HFFc6 (cell line): ENCODE measurements around the gene SUSD1. TPM values are rescaled to one million over a fixed set of nuclear protein-coding genes. Genes with fewer than 3 reads are reported as not detected.

Experiments
- DNase-seq: peaks from one replicate; pipeline ENCODE4 v3.0.0-alpha.2; 2018
- H3K27ac Mint-ChIP-seq: 2 replicates; pipeline ENCODE4 v1.8.0; 2020; ENCODE audit warnings: mild to moderate bottlenecking, mixed read lengths
- H3K27me3 Mint-ChIP-seq: 2 replicates; pipeline ENCODE4 v1.8.0; 2021; ENCODE audit warnings: mild to moderate bottlenecking, moderate library complexity, mixed read lengths; ENCODE audit not compliant: insufficient read depth
- H3K36me3 Mint-ChIP-seq: 2 replicates; pipeline ENCODE4 v1.8.0; 2021; ENCODE audit warnings: low read depth, mixed read lengths
- H3K4me1 Mint-ChIP-seq: 2 replicates; pipeline ENCODE4 v1.8.0; 2020; ENCODE audit warnings: low read depth, mixed read lengths
- H3K4me3 Mint-ChIP-seq: 2 replicates; pipeline ENCODE4 v1.8.0; 2020; ENCODE audit warnings: mild to moderate bottlenecking, moderate library complexity, mixed read lengths
- H3K9me3 Mint-ChIP-seq: 2 replicates; pipeline ENCODE4 v1.8.0; 2020; ENCODE audit warnings: mild to moderate bottlenecking, mixed read lengths
- CTCF ChIP-seq: fragments of 200-600 bp; sonication (generic); IDR thresholded peaks from 2 replicates; pipeline ENCODE4 v1.5.0; 2021; ENCODE audit warnings: antibody characterized with exemption, mild to moderate bottlenecking
- total RNA-seq, 6 experiments: library from RNA; stranded (reverse); fragmentation: NEBNext Ultra II Directional; extraction: Animal tissue kit (Norgen Biotek cat#: 25700); gene quantifications; 2 replicates in 1 of 6; 3 replicates in 5 of 6; pipeline ENCODE4 v1.2.3, GENCODE V29; 2021

Gene SUSD1
- total RNA-seq, 6 experiments from 2014 or later: 3.5 to 9.4 (median 8.2) TPM

GRCh38 chr9:112188884-112189283 is 13.8 kb upstream of the SUSD1 start:
- DNase-seq: no peak
- no peak for TF ChIP-seq CTCF
- Mint-ChIP-seq H3K27ac (no peak overlapping the region), H3K36me3 (peaks cover 7% of the 10 kb centered on the region; the same call in 1 of the 2 replicates), H3K9me3 (no peaks in the 10 kb centered on the region), H3K4me1 (no peaks in the 10 kb centered on the region), H3K4me3 (no peak overlapping the region), H3K27me3 (peaks cover 2% of the 10 kb centered on the region; the same call in 1 of the 2 replicates)

DNA sequence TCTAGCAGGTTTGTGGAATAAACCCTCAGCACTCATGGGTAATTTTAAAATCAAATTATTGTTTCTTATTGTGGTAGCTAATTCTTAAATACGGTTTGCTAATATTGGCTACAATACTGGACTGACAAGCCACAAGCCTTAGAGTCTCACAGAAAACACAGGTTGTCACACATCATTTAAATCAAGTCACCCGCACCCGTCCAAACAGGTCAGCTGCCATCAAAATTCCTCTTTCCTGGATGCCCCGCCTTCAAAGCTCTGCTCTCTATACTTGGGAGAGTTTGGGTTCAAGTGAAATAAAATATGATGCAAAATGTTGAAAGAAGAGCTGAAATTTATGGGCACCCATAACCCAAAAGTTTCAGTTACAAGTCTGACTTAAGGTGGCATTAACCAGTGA is 12.3 kb upstream of the SUSD1 start:
- no peaks in the 10 kb centered on the region for H3K4me1 Mint-ChIP-seq
- no peak overlapping the region for H3K27ac Mint-ChIP-seq
- H3K27me3 Mint-ChIP-seq: peaks cover 2% of the 10 kb centered on the region; the same call in 1 of the 2 replicates
- no peak overlapping the region for H3K4me3 Mint-ChIP-seq
- no peak for TF ChIP-seq CTCF
- no peaks in the 10 kb centered on the region for H3K9me3 Mint-ChIP-seq
- no peak for DNase-seq
- H3K36me3 Mint-ChIP-seq: peaks cover 7% of the 10 kb centered on the region; the same call in 1 of the 2 replicates

- no peak for TF ChIP-seq CTCF
- H3K4me3 Mint-ChIP-seq: no peak overlapping the region
- no peaks in the 10 kb centered on the region for H3K9me3 Mint-ChIP-seq
- peaks cover 2% of the 10 kb centered on the region; the same call in 1 of the 2 replicates for H3K27me3 Mint-ChIP-seq
- H3K36me3 Mint-ChIP-seq: peaks cover 7% of the 10 kb centered on the region; the same call in 1 of the 2 replicates
- H3K4me1 Mint-ChIP-seq: no peaks in the 10 kb centered on the region
- DNase-seq: no peak
- H3K27ac Mint-ChIP-seq: no peak overlapping the region
These were observed 11.6 kb upstream of the SUSD1 start for GRCh38 chr9:112186695-112187094.

GRCh38 chr9:112184946-112185345 is 9.8 kb upstream of the SUSD1 start:
- Mint-ChIP-seq H3K36me3 (no peaks in the 10 kb centered on the region), H3K4me3 (no peak overlapping the region), H3K4me1 (peaks cover 14% of the 10 kb centered on the region), H3K9me3 (no peaks in the 10 kb centered on the region), H3K27ac (no peak overlapping the region), H3K27me3 (peaks cover 4% of the 10 kb centered on the region)
- no peak for TF ChIP-seq CTCF
- no peak for DNase-seq

DNA sequence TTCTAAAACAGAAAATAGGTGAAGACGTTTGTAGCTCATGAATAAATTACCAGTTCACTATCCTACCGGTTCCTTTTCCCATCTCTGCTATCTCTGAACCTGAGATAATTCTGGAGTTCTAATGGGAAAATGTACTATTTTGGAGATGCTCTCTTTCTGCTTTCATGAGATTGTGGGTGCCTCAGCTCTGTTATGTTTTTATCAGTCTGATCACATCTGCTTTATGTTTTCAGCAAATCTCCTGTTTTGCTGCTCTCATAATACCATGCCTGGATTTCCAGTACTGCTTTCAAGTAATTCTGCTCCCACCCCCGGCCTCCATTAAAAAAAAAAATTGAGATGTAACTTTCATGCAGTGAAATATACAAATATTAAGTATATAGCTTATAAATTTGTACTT is 9.1 kb upstream of the SUSD1 start:
- H3K36me3 Mint-ChIP-seq: no peaks in the 10 kb centered on the region
- no peaks in the 10 kb centered on the region for H3K9me3 Mint-ChIP-seq
- no peak overlapping the region for H3K27ac Mint-ChIP-seq
- no peak for TF ChIP-seq CTCF
- no peak overlapping the region for H3K4me3 Mint-ChIP-seq
- peaks cover 19% of the 10 kb centered on the region for H3K4me1 Mint-ChIP-seq
- DNase-seq: no peak
- H3K27me3 Mint-ChIP-seq: peaks cover 2% of the 10 kb centered on the region
